HG02973 (cell line): ENCODE results near the gene PSMD11.
"Not testable (repeated sequence)": the region's sequence is repeated elsewhere in the genome, so short reads cannot be mapped to it uniquely, and the experiment has no call there.

ENCODE experiments used
- ATAC-seq: cut with Tn5 transposase; IDR thresholded peaks from one replicate; pipeline ENCODE4 v1.9.1; 2021; ENCODE audit warnings: moderate library complexity; ENCODE audit not compliant: unreplicated experiment

Gene PSMD11

GRCh38 chr17:32510466-32510865 is 66.2 kb downstream of the PSMD11 start:
- no peak for ATAC-seq

GRCh38 chr17:32512328-32512727 is 68.0 kb downstream of the PSMD11 start:
- ATAC-seq = no peak

GRCh38 chr17:32513579-32513978 is 69.3 kb downstream of the PSMD11 start:
- no peak for ATAC-seq

GRCh38 chr17:32514606-32515005 is 70.3 kb downstream of the PSMD11 start:
- no peak for ATAC-seq

- no peak for ATAC-seq
Observed at GRCh38 chr17:32515677-32516383, 71.5 kb downstream of the PSMD11 start.

- ATAC-seq = no peak
Observed at GRCh38 chr17:32516450-32516849, 72.1 kb downstream of the PSMD11 start.

GRCh38 chr17:32516940-32517701 is 72.8 kb downstream of the PSMD11 start:
- ATAC-seq = no peak

GRCh38 chr17:32517982-32518381 is 73.7 kb downstream of the PSMD11 start:
- no peak for ATAC-seq

- no peak for ATAC-seq
Observed at GRCh38 chr17:32518646-32519227, 74.4 kb downstream of the PSMD11 start.

GRCh38 chr17:32519228-32520103 is 75.2 kb downstream of the PSMD11 start:
- no peak for ATAC-seq

- no peak for ATAC-seq
Observed at GRCh38 chr17:32520104-32520701, 75.9 kb downstream of the PSMD11 start.

- no peak for ATAC-seq
Observed at GRCh38 chr17:32520737-32521404, 76.6 kb downstream of the PSMD11 start.

- ATAC-seq = peak; percentile 48
Observed at GRCh38 chr17:32523017-32523680, 78.8 kb downstream of the PSMD11 start.

- peak; percentile 46 for ATAC-seq
Observed at GRCh38 chr17:32523827-32524552, 79.7 kb downstream of the PSMD11 start.

GRCh38 chr17:32524553-32524880 is 80.2 kb downstream of the PSMD11 start:
- ATAC-seq = not testable (repeated sequence)

- ATAC-seq = no peak
Observed at GRCh38 chr17:32525122-32525521, 80.8 kb downstream of the PSMD11 start.

GRCh38 chr17:32527146-32527545 is 82.8 kb downstream of the PSMD11 start:
- no peak for ATAC-seq

GRCh38 chr17:32528825-32529224 is 84.5 kb downstream of the PSMD11 start:
- ATAC-seq = no peak

GRCh38 chr17:32529604-32530003 is 85.3 kb downstream of the PSMD11 start:
- ATAC-seq = no peak
